ENCODE results near the gene REEP3. TPM values are rescaled to one million over a fixed set of nuclear protein-coding genes. Genes with fewer than 3 reads are reported as not detected.
"Not testable (repeated sequence)": the region's sequence is repeated elsewhere in the genome, so short reads cannot be mapped to it uniquely, and the experiment has no call there.

Gene REEP3
- polyA plus RNA-seq, 6 donors from 2014 or later = 5.0 to 7.5 (median 6.3) TPM

DNA sequence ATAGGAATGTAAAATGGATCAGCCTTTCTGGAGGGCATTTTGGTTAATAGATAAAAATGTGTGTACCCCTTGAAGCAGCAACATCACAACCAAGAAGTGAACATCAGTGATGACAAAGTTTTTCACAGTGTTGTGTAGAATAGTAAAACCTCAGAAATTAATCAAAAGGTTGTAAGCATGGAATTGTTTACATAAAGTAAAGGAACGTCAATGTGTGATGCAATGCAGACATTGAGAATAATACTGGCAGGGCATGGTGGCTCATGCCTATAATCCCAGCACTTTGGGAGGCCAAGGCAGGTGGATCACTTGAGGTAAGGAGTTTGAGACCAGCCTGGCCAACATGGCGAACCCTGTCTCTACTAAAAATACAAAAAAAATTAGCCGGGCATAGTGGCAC is 43.5 kb downstream of the REEP3 start:
- H3K9me3 Mint-ChIP-seq; ATAC-seq (ENCODE audit: low read depth in 2 of 2); H3K36me3 Mint-ChIP-seq; H3K4me3 Mint-ChIP-seq; DNase-seq; H3K27ac Mint-ChIP-seq; H3K27me3 Mint-ChIP-seq; H3K4me1 Mint-ChIP-seq: not testable (repeated sequence)

DNA sequence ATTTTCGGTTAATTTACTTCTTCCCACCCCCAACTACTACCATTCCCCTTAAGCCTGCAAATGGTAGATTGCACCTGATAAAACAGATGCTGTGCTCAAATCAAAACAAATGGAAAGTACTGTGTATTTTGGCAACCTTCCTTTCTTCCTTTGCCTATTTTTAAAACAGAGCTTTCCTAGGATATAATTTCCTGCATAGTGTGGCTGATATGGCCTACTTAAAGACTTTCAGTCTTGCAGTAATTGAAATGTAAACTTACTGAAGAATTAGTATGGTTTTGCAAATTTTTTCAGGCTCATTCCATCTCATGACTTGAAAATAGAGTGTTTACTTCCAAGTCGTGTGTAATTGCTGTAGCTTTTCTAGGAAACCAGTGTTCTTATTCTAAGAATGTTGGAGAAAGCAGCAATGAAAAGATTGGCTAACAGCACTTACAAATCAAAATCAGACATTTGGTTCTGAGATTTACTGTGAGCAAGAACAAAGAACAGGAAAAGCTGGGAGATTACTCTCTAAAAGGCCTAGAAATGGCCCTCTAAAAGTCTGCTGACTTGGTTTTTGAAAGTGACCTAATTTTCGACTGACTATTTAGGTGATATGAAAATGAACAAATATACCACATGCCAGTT is 52.0 kb downstream of the REEP3 start:
- H3K4me1 Mint-ChIP-seq = peaks cover 0 to 8% (median 4%) of the 10 kb centered on the region in 3 donors
- H3K36me3 Mint-ChIP-seq = peaks cover 13 to 17% of the 10 kb centered on the region in 2 donors
- H3K27me3 Mint-ChIP-seq = no peaks in the 10 kb centered on the region
- no peaks in the 10 kb centered on the region for H3K9me3 Mint-ChIP-seq
- H3K4me3 Mint-ChIP-seq = no peak overlapping the region
- no peak overlapping the region for H3K27ac Mint-ChIP-seq
- no peak for ATAC-seq (ENCODE audit: low read depth in 2 of 2)
- no peak for DNase-seq

DNA sequence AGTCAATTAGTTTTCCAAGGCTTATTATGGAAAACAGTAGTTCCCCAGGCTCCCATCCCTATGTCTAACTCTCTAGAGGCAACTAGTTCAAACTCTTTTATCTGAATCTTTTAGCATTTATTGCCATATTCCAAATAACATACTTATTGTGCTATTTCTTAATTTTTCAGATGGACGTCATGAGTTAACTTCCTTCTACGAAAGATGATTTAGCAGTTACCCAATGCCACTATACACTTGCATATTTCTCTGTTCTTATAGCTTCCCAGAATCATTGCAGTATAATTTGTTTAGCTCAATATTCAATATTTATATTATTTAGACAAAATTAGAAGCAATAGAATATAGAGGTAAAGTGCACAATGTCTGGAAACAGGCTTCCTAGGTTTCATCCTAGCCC is 52.8 kb downstream of the REEP3 start:
- peaks cover 0 to 10% (median 4%) of the 10 kb centered on the region in 3 donors for H3K4me1 Mint-ChIP-seq
- no peak for DNase-seq
- H3K27ac Mint-ChIP-seq = no peak overlapping the region
- no peaks in the 10 kb centered on the region for H3K27me3 Mint-ChIP-seq
- H3K36me3 Mint-ChIP-seq = peaks cover 13 to 17% of the 10 kb centered on the region in 2 donors
- no peak for ATAC-seq (ENCODE audit: low read depth in 2 of 2)
- no peaks in the 10 kb centered on the region for H3K9me3 Mint-ChIP-seq
- no peak overlapping the region for H3K4me3 Mint-ChIP-seq

DNA sequence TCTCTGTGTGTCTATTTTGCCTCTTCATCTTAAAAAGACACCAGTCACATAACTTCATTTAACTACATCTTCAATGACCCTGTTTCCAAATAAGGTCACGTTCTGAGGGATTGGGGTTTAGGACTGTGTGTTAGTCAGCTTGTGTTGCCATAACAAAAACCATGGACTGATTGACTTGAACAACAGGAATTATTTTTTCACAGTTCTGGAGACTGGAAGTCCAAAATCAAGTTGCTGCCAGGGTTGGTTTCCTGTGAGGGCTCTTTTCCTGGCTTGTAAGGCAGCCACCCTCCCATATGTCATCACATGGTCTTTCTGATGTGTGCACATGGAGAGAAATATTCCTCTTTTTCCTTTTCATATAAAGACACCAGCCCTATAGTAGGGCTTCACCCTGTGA is 55.3 kb downstream of the REEP3 start:
- peak overlapping the region in 1 of 6 donors; percentile 14 for H3K27ac Mint-ChIP-seq
- no peak overlapping the region for H3K4me3 Mint-ChIP-seq
- H3K27me3 Mint-ChIP-seq = no peaks in the 10 kb centered on the region
- ATAC-seq (ENCODE audit: low read depth in 2 of 2) (no peak), DNase-seq (no peak)
- no peaks in the 10 kb centered on the region for H3K9me3 Mint-ChIP-seq
- peaks cover 0 to 10% (median 4%) of the 10 kb centered on the region in 3 donors for H3K4me1 Mint-ChIP-seq
- H3K36me3 Mint-ChIP-seq = peaks cover 13 to 17% of the 10 kb centered on the region in 2 donors

DNA sequence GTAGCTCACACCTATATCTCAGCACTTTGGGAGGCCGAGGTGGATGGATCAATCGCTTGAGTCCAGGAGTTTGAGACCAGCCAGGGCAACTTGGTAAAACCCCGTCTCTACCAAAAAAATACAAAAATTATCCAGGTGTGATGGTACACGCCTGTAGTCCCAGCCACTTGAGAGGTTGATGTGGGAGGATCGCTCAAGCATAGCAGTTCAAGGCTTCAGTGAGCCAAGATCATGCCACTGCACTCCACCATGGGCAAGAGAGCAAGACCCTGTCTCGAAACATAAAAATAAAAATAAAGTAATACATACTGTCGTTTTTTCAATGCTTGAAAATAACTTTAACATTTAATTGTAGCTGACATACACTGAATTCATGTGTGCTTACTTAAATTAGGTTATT is 57.3 kb downstream of the REEP3 start:
- ATAC-seq (ENCODE audit: low read depth in 2 of 2) (no peak), DNase-seq (no peak)
- H3K4me3 Mint-ChIP-seq = no peak overlapping the region
- H3K27me3 Mint-ChIP-seq = no peaks in the 10 kb centered on the region
- H3K36me3 Mint-ChIP-seq = peaks cover 13 to 17% of the 10 kb centered on the region in 2 donors
- H3K9me3 Mint-ChIP-seq = no peaks in the 10 kb centered on the region
- no peak overlapping the region for H3K27ac Mint-ChIP-seq
- peaks cover 0 to 10% (median 4%) of the 10 kb centered on the region in 3 donors for H3K4me1 Mint-ChIP-seq

DNA sequence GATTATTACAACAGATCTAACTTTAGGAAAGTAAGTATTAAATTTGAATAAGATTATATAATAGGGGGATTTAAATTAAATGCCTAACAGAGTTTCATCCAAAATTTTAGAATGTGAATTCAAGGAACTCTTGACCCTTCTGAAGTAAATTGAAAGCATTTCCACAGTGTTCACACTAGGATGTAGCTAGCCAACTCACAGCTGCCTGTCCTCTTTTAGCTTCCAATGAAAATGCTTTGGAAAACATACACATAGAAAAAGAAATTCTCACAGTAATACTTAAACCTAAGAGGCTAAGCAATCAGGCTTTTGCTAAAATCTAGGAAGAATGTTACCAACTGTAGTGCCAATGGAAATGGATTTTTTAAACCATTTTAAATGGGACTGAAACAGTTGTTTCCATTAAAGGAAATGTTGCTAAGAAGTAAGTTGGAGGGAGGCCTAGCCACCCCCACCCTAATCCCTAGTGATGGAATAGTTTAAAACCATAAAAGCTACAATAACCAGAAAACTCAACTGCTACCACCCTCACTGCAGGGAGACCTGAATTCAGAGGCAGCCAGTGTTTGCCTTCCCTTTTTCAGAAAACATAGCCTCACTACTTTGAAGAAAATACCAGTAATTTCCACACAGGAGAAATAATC is 58.3 kb downstream of the REEP3 start:
- peaks cover 13 to 17% of the 10 kb centered on the region in 2 donors for H3K36me3 Mint-ChIP-seq
- no peak overlapping the region for H3K4me3 Mint-ChIP-seq
- ATAC-seq (ENCODE audit: low read depth in 2 of 2) (no peak), DNase-seq (no peak)
- H3K27ac Mint-ChIP-seq = no peak overlapping the region
- peaks cover 0 to 10% (median 4%) of the 10 kb centered on the region in 3 donors for H3K4me1 Mint-ChIP-seq
- H3K27me3 Mint-ChIP-seq = no peaks in the 10 kb centered on the region
- no peaks in the 10 kb centered on the region for H3K9me3 Mint-ChIP-seq

DNA sequence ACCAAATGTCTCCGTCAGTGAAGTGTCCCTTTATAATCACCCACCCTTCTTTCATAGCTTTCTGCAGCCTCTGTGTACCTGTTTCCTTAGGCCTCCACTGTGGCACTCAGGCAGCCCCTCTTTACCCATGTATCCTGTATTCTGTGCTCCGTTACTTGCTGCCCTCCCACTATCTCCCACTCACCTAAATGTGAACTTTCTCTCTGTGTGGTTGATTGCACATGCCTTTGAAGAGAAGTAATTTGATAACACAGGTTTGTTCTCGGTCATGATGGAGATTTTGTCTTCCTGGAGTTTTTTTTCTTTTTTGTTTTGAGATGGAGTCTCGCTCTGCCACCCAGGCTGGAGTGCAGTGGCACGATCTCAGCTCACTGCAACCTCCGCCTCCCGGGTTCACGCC is 61.5 kb downstream of the REEP3 start:
- no peaks in the 10 kb centered on the region for H3K9me3 Mint-ChIP-seq
- no peak overlapping the region for H3K4me3 Mint-ChIP-seq
- no peak for ATAC-seq (ENCODE audit: low read depth in 2 of 2)
- H3K27me3 Mint-ChIP-seq = no peaks in the 10 kb centered on the region
- no peak overlapping the region for H3K27ac Mint-ChIP-seq
- no peak for DNase-seq
- peaks cover 0 to 2% of the 10 kb centered on the region in 2 donors for H3K36me3 Mint-ChIP-seq
- peaks cover 0 to 4% (median 0%) of the 10 kb centered on the region in 3 donors for H3K4me1 Mint-ChIP-seq

DNA sequence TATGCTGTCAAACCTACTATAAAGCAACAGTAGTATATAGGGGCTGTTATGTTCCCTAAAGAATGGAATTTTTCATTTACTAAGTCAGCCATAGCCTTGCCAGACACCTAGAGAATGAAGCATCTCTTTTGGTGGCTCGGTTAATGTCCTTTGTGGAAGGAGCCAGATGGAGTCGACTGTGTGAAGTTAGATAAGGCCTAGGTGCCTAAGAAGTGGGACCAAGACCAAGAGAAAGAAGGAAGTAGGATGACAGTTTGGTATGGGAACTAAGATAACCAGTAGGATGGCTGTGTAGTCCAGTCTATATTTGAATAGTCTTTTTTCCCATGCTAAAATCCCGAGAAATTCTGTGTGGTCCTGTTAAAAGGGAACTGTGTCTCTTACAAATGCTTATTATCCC is 62.2 kb downstream of the REEP3 start:
- no peak overlapping the region for H3K4me3 Mint-ChIP-seq

DNA sequence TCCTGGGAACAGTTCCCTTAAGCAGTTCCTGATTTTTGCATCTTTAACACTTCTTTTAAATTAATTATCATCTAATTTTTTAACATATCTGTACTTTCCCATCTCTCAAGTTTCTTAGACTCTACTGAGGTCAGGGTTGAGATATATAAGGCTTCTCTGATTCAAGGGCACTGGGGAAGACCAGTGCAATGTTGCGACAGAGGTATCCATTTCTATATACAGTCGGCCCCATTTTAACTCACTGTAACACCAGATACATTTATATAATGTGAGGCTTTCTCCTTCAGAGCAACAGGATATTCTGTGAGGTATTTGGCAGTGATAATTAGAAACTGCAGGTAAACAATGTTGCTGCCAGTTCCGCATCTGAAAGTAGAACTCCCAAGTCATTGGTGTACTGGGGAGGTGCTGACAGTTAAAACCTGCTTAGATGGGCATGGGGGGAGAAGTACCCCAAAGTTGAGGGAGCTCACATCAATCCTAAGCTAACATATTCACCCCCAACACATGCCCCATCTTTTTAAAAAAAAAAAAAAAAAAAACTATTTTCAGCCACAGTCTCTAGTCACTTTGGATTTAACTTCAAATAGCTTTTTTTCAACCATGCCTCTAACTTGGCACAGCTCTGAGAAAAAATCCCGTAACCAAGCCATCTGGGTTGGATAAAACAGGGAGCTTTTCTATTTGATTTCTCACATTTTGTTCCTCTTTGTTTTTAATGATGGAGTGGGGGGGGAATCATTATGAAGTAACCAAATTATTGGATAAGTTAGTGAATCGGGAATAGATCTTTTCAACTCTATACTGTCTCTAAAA is 62.9 kb downstream of the REEP3 start:
- Mint-ChIP-seq H3K27me3 (no peaks in the 10 kb centered on the region), H3K4me3 (no peak overlapping the region), H3K27ac (peak overlapping the region in 2 of 6 donors; percentile 2 to 8), H3K36me3 (no peaks in the 10 kb centered on the region), H3K9me3 (no peaks in the 10 kb centered on the region), H3K4me1 (no peaks in the 10 kb centered on the region)
- no peak for ATAC-seq (ENCODE audit: low read depth in 2 of 2)
- no peak for DNase-seq

More for the DNA sequence above, 62.2 kb downstream of the REEP3 start:
- H3K27ac Mint-ChIP-seq = no peak overlapping the region
- H3K4me1 Mint-ChIP-seq = peaks cover 0 to 2% (median 0%) of the 10 kb centered on the region in 3 donors
- no peaks in the 10 kb centered on the region for H3K9me3 Mint-ChIP-seq
- no peaks in the 10 kb centered on the region for H3K36me3 Mint-ChIP-seq
- DNase-seq = no peak
- no peaks in the 10 kb centered on the region for H3K27me3 Mint-ChIP-seq
- ATAC-seq (ENCODE audit: low read depth in 2 of 2) = no peak

DNA sequence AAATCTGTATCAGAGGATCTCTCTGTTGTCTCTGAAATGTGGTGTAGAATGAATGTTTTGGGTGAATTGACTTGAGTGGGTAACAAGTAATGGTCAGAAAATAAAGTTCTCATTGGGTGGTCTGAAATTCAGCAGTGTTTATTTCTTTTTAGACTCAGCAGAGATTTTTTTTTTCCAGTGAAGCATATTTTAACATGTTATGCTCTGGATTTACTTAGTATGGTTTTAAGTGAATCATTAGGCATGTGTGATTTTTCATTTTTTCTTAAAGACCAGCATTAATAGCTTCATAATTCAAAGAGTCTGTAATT is 63.5 kb downstream of the REEP3 start:
- Mint-ChIP-seq H3K36me3 (no peaks in the 10 kb centered on the region), H3K27me3 (no peaks in the 10 kb centered on the region), H3K4me3 (no peak overlapping the region), H3K9me3 (no peaks in the 10 kb centered on the region), H3K4me1 (no peaks in the 10 kb centered on the region), H3K27ac (peak overlapping the region in 2 of 6 donors; percentile 2 to 8)
- DNase-seq (no peak), ATAC-seq (ENCODE audit: low read depth in 2 of 2) (no peak)

DNA sequence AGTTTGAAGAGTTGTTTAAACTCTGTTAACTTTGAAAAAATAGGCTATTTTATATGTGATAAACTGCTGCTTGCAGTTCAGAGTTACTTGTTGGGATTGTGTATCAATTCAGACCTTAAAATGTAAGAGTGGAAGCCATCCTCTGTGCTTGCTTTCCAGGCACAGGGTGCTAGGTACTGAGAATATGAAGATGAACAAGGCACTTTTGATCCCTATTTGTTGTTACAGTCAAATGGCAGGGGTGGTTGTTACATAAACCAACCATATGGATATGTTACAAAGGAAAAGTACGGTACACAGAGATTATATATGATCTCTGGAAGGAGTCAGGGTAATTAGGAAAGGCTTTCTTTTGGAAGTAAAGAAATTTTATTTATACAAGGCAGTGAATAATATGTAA is 63.8 kb downstream of the REEP3 start:
- H3K4me1 Mint-ChIP-seq = no peaks in the 10 kb centered on the region
- no peak overlapping the region for H3K27ac Mint-ChIP-seq
- ATAC-seq (ENCODE audit: low read depth in 2 of 2) = no peak
- no peaks in the 10 kb centered on the region for H3K9me3 Mint-ChIP-seq
- no peaks in the 10 kb centered on the region for H3K36me3 Mint-ChIP-seq
- DNase-seq = no peak
- no peak overlapping the region for H3K4me3 Mint-ChIP-seq
- no peaks in the 10 kb centered on the region for H3K27me3 Mint-ChIP-seq

DNA sequence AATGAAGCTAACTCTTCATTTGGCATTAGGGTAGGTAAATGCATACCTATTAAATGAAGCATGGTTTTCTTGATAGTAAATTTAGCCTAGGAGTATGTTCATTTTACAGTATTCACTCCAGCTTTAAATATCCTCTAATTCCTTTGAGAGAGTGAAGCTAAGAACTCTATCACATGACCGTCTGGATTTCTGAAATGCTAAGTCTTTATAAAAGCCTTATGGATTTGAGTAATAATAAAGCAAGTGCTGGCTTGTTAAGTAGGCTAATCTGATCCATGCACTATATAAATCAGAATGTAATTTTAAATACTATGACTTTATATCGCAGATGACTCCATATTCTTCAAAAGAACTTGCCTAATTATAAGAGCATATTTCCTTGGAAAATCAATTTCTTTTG is 64.8 kb downstream of the REEP3 start:
- H3K27ac Mint-ChIP-seq = no peak overlapping the region
- no peak overlapping the region for H3K4me3 Mint-ChIP-seq
- no peaks in the 10 kb centered on the region for H3K9me3 Mint-ChIP-seq
- DNase-seq (no peak), ATAC-seq (ENCODE audit: low read depth in 2 of 2) (no peak)
- no peaks in the 10 kb centered on the region for H3K4me1 Mint-ChIP-seq
- no peaks in the 10 kb centered on the region for H3K36me3 Mint-ChIP-seq
- no peaks in the 10 kb centered on the region for H3K27me3 Mint-ChIP-seq

DNA sequence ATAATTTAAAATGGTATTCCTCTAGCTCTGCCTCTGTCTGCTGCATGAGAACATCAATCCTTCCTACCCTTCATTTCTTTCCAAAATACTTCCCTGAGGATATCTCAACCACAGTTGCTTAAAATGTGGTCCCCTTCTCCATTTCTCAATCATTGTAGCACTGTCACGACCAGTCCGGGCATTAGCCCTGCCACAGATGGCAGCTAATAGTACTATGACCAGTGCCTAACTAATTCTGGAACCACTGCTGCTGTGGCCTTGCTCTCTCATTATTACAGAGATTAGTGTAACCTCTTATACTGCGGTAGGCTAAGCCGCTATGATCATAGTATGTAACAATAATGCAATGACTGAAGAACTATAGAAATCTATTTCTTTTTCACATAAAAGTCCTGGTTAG is 66.0 kb downstream of the REEP3 start:
- ATAC-seq (ENCODE audit: low read depth in 2 of 2) = no peak
- Mint-ChIP-seq H3K36me3 (no peaks in the 10 kb centered on the region), H3K9me3 (no peaks in the 10 kb centered on the region), H3K27me3 (no peaks in the 10 kb centered on the region), H3K27ac (no peak overlapping the region), H3K4me3 (no peak overlapping the region), H3K4me1 (no peaks in the 10 kb centered on the region)
- DNase-seq = no peak

Measured in naive B cell (primary cell).